ENCODE data around the gene GPR158.

Gene GPR158

GRCh38 chr10:25226775-25227682, 52.2 kb downstream of the GPR158 start:
- Histone ChIP-seq H4K20me1 (ENCODE audit: control insufficient read depth, insufficient read depth, low read depth, low read length) (no peaks in the 10 kb centered on the region), H3F3A (ENCODE audit: control insufficient read depth, insufficient read depth) (no peaks in the 10 kb centered on the region), H3K27ac (ENCODE audit: low read depth, low read length) (no peak overlapping the region), H3K79me2 (ENCODE audit: control insufficient read depth, low read length) (no peaks in the 10 kb centered on the region), H3K4me2 (ENCODE audit: low read length) (no peak overlapping the region), H3K9me3 (ENCODE audit: control insufficient read depth, insufficient read depth, low read length) (no peaks in the 10 kb centered on the region), H3K36me3 (ENCODE audit: control insufficient read depth, low read length) (no peaks in the 10 kb centered on the region), H3K27me3 (ENCODE audit: control insufficient read depth, low read length) (no peaks in the 10 kb centered on the region), H3K9me2 (replicated peaks; ENCODE audit: control insufficient read depth, low read length) (no peaks in the 10 kb centered on the region), H3K4me3 (ENCODE audit: low read length) (no peak overlapping the region), H3K4me1 (ENCODE audit: control insufficient read depth, low read length) (no peaks in the 10 kb centered on the region)
- TF ChIP-seq CTCF (IDR thresholded peaks at IDR 0.05; ENCODE audit: low read depth, low read length, poor library complexity, severe bottlenecking) (peak; percentile 67), EZH2phosphoT487 (IDR thresholded peaks at IDR 0.05; ENCODE audit: borderline replicate concordance, low read length) (no peak)

GRCh38 chr10:25231751-25232150, 57.0 kb downstream of the GPR158 start:
- H3K4me3 ChIP-seq (ENCODE audit: low read length): no peak overlapping the region
- H3K9me2 ChIP-seq (replicated peaks; ENCODE audit: control insufficient read depth, low read length): no peaks in the 10 kb centered on the region
- no peak overlapping the region for H3K4me2 ChIP-seq (ENCODE audit: low read length)
- H3K36me3 ChIP-seq (ENCODE audit: control insufficient read depth, low read length): no peaks in the 10 kb centered on the region
- TF ChIP-seq EZH2phosphoT487 (IDR thresholded peaks at IDR 0.05; ENCODE audit: borderline replicate concordance, low read length): no peak
- TF ChIP-seq CTCF (IDR thresholded peaks at IDR 0.05; ENCODE audit: low read depth, low read length, poor library complexity, severe bottlenecking): no peak
- H3K27ac ChIP-seq (ENCODE audit: low read depth, low read length): no peak overlapping the region
- H4K20me1 ChIP-seq (ENCODE audit: control insufficient read depth, insufficient read depth, low read depth, low read length): no peaks in the 10 kb centered on the region
- no peaks in the 10 kb centered on the region for H3F3A ChIP-seq (ENCODE audit: control insufficient read depth, insufficient read depth)
- no peaks in the 10 kb centered on the region for H3K79me2 ChIP-seq (ENCODE audit: control insufficient read depth, low read length)
- H3K4me1 ChIP-seq (ENCODE audit: control insufficient read depth, low read length): no peaks in the 10 kb centered on the region
- H3K9me3 ChIP-seq (ENCODE audit: control insufficient read depth, insufficient read depth, low read length): no peaks in the 10 kb centered on the region
- no peaks in the 10 kb centered on the region for H3K27me3 ChIP-seq (ENCODE audit: control insufficient read depth, low read length)

GRCh38 chr10:25232204-25232603, 57.4 kb downstream of the GPR158 start:
- H3K36me3 ChIP-seq (ENCODE audit: control insufficient read depth, low read length): no peaks in the 10 kb centered on the region
- no peaks in the 10 kb centered on the region for H3K79me2 ChIP-seq (ENCODE audit: control insufficient read depth, low read length)
- H3K9me2 ChIP-seq (replicated peaks; ENCODE audit: control insufficient read depth, low read length): no peaks in the 10 kb centered on the region
- H3K4me2 ChIP-seq (ENCODE audit: low read length): no peak overlapping the region
- H3K9me3 ChIP-seq (ENCODE audit: control insufficient read depth, insufficient read depth, low read length): no peaks in the 10 kb centered on the region
- no peak overlapping the region for H3K27ac ChIP-seq (ENCODE audit: low read depth, low read length)
- H4K20me1 ChIP-seq (ENCODE audit: control insufficient read depth, insufficient read depth, low read depth, low read length): no peaks in the 10 kb centered on the region
- no peak overlapping the region for H3K4me3 ChIP-seq (ENCODE audit: low read length)
- no peak for TF ChIP-seq EZH2phosphoT487 (IDR thresholded peaks at IDR 0.05; ENCODE audit: borderline replicate concordance, low read length)
- TF ChIP-seq CTCF (IDR thresholded peaks at IDR 0.05; ENCODE audit: low read depth, low read length, poor library complexity, severe bottlenecking): no peak
- no peaks in the 10 kb centered on the region for H3F3A ChIP-seq (ENCODE audit: control insufficient read depth, insufficient read depth)
- no peaks in the 10 kb centered on the region for H3K4me1 ChIP-seq (ENCODE audit: control insufficient read depth, low read length)
- no peaks in the 10 kb centered on the region for H3K27me3 ChIP-seq (ENCODE audit: control insufficient read depth, low read length)
